ENCODE results near the gene BACE1. TPM values are rescaled to one million over a fixed set of nuclear protein-coding genes. Genes with fewer than 3 reads are reported as not detected.

Gene BACE1
- polyA plus RNA-seq, 1 donor (not counting 4 experiments of a cell fraction or from before 2014, with no cell fraction given) = 8.5 TPM

- dilution Hi-C loops (cut with MboI; ENCODE audit: extremely low pct_ligation_motif_present, low sequenced_read_pairs) = no loop called here
Measured at GRCh38 chr11:117248341-117248740, 67.7 kb downstream of the BACE1 start.

GRCh38 chr11:117239295-117239694, 76.8 kb downstream of the BACE1 start:
- TF ChIP-seq CTCF (optimal IDR thresholded peaks at IDR 0.05 in 1 of 3, IDR thresholded peaks at IDR 0.05 in 1 of 3, conservative IDR thresholded peaks at IDR 0.05 in 1 of 3; ENCODE audit: extremely low read depth in 1 of 3, insufficient read depth in 2 of 3, low read length in 3 of 3) = peak in 1 of 3 experiments; percentile 10
- TF ChIP-seq EZH2 (IDR thresholded peaks at IDR 0.05; ENCODE audit: low read length) = no peak
- no peaks in the 10 kb centered on the region for H3K27me3 ChIP-seq (ENCODE audit: control insufficient read depth, extremely low read depth, insufficient read depth, low read length)
- H3K36me3 ChIP-seq (ENCODE audit: control insufficient read depth in 2 of 2, extremely low read depth in 1 of 2, insufficient read depth in 2 of 2, low read length in 2 of 2) = peaks cover under 1 to 4% of the 10 kb centered on the region in 2 experiments
- DNase-seq (ENCODE audit: low read depth, low spot score) (no peak), FAIRE-seq (no peak)
- H4K20me1 ChIP-seq (ENCODE audit: control insufficient read depth, extremely low read depth, insufficient read depth, low read length) = no peaks in the 10 kb centered on the region
- no peaks in the 10 kb centered on the region for H3K9me3 ChIP-seq (ENCODE audit: control insufficient read depth, low read depth, low read length)
- no peak overlapping the region for H3K9ac ChIP-seq (ENCODE audit: control insufficient read depth, extremely low read depth, insufficient read depth, low read length)
- no peak overlapping the region for H3K27ac ChIP-seq (ENCODE audit: control insufficient read depth, insufficient read depth, low read length)
- H3K4me1 ChIP-seq (ENCODE audit: control insufficient read depth, extremely low read depth, insufficient read depth, low read length) = no peaks in the 10 kb centered on the region
- H2AFZ ChIP-seq (ENCODE audit: control insufficient read depth, low read length) = no peak overlapping the region
- dilution Hi-C loops (cut with MboI; ENCODE audit: extremely low pct_ligation_motif_present, low sequenced_read_pairs) = no loop called here
- H3K4me2 ChIP-seq (ENCODE audit: control insufficient read depth, extremely low read depth, insufficient read depth, low read depth, low read length) = no peak overlapping the region
- no peaks in the 10 kb centered on the region for H3K9me1 ChIP-seq (ENCODE audit: control insufficient read depth, extremely low read depth, insufficient read depth, low read length)
- H3K79me2 ChIP-seq (ENCODE audit: control insufficient read depth, insufficient read depth, low read length) = peaks cover under 1% of the 10 kb centered on the region
- H3K4me3 ChIP-seq (ENCODE audit: control insufficient read depth in 2 of 3, extremely low read depth in 1 of 3, insufficient read depth in 2 of 3, low read depth in 1 of 3, low read length in 3 of 3) = no peak overlapping the region

More at GRCh38 chr11:117248341-117248740, 67.7 kb downstream of the BACE1 start:
- Histone ChIP-seq H3K27me3 (ENCODE audit: control insufficient read depth, extremely low read depth, insufficient read depth, low read length) (no peaks in the 10 kb centered on the region), H3K79me2 (ENCODE audit: control insufficient read depth, insufficient read depth, low read length) (no peaks in the 10 kb centered on the region), H3K9me3 (ENCODE audit: control insufficient read depth, low read depth, low read length) (no peaks in the 10 kb centered on the region), H3K9ac (ENCODE audit: control insufficient read depth, extremely low read depth, insufficient read depth, low read length) (no peak overlapping the region), H2AFZ (ENCODE audit: control insufficient read depth, low read length) (no peak overlapping the region), H3K9me1 (ENCODE audit: control insufficient read depth, extremely low read depth, insufficient read depth, low read length) (no peaks in the 10 kb centered on the region), H4K20me1 (ENCODE audit: control insufficient read depth, extremely low read depth, insufficient read depth, low read length) (no peaks in the 10 kb centered on the region), H3K4me2 (ENCODE audit: control insufficient read depth, extremely low read depth, insufficient read depth, low read depth, low read length) (no peak overlapping the region), H3K4me3 (ENCODE audit: control insufficient read depth in 2 of 3, extremely low read depth in 1 of 3, insufficient read depth in 2 of 3, low read depth in 1 of 3, low read length in 3 of 3) (no peak overlapping the region), H3K4me1 (ENCODE audit: control insufficient read depth, extremely low read depth, insufficient read depth, low read length) (no peaks in the 10 kb centered on the region), H3K27ac (ENCODE audit: control insufficient read depth, insufficient read depth, low read length) (no peak overlapping the region), H3K36me3 (ENCODE audit: control insufficient read depth in 2 of 2, extremely low read depth in 1 of 2, insufficient read depth in 2 of 2, low read length in 2 of 2) (peaks cover 5 to 7% of the 10 kb centered on the region in 2 experiments)
- DNase-seq (ENCODE audit: low read depth, low spot score) (no peak), FAIRE-seq (no peak)
- no peak for TF ChIP-seq EZH2 (IDR thresholded peaks at IDR 0.05; ENCODE audit: low read length)
- TF ChIP-seq CTCF (optimal IDR thresholded peaks at IDR 0.05 in 1 of 3, IDR thresholded peaks at IDR 0.05 in 1 of 3, conservative IDR thresholded peaks at IDR 0.05 in 1 of 3; ENCODE audit: extremely low read depth in 1 of 3, insufficient read depth in 2 of 3, low read length in 3 of 3) = no peak
